NB4 (cell line): ENCODE measurements around the gene FANCC.

Source experiments
- DNase-seq: peaks from one replicate; pipeline ENCODE4 v3.0.0; 2010; ENCODE audit warnings: low read depth
- H3K4me3 ChIP-seq: one replicate; pipeline ENCODE4 v1.5.1; 2011; ENCODE audit warnings: mild to moderate bottlenecking, low read depth, low read length, moderate library complexity
- CTCF ChIP-seq: IDR thresholded peaks from one replicate; pipeline ENCODE4 v1.5.1; 2012; ENCODE audit warnings: low read depth, low read length
- MAX ChIP-seq: IDR thresholded peaks from 2 replicates; pipeline ENCODE4 v1.6.1; 2011; ENCODE audit warnings: low read depth, low read length
- MYC ChIP-seq: IDR thresholded peaks from 2 replicates; pipeline ENCODE4 v1.6.1; 2011; ENCODE audit warnings: low read depth, low read length
- POLR2A ChIP-seq: IDR thresholded peaks from 2 replicates; pipeline ENCODE4 v1.6.1; 2011; ENCODE audit warnings: mild to moderate bottlenecking; ENCODE audit not compliant: insufficient read length; ENCODE audit errors: extremely low read depth

FANCC gene

GRCh38 chr9:95074632-95075031, 242.9 kb downstream of the FANCC start:
- no peak for DNase-seq
- H3K4me3 ChIP-seq, result no peak overlapping the region
- TF ChIP-seq POLR2A (no peak), CTCF (no peak), MAX (no peak), MYC (no peak)

- DNase-seq, result no peak
- TF ChIP-seq MAX (no peak), CTCF (no peak), MYC (no peak), POLR2A (no peak)
- no peak overlapping the region for H3K4me3 ChIP-seq
Observed at GRCh38 chr9:95073918-95074317, 243.6 kb downstream of the FANCC start.

GRCh38 chr9:95073042-95073607, 244.4 kb downstream of the FANCC start:
- TF ChIP-seq CTCF (no peak), MYC (no peak), POLR2A (no peak), MAX (no peak)
- H3K4me3 ChIP-seq, result no peak overlapping the region
- peak; percentile 11 for DNase-seq

GRCh38 chr9:95071925-95072324, 245.6 kb downstream of the FANCC start:
- no peak for TF ChIP-seq POLR2A
- TF ChIP-seq MAX, result no peak
- no peak for TF ChIP-seq CTCF
- TF ChIP-seq MYC, result no peak
- no peak overlapping the region for H3K4me3 ChIP-seq
- DNase-seq, result no peak

- TF ChIP-seq CTCF, result no peak
- no peak for TF ChIP-seq MYC
- TF ChIP-seq MAX, result no peak
- TF ChIP-seq POLR2A, result no peak
- no peak overlapping the region for H3K4me3 ChIP-seq
- DNase-seq, result no peak
Observed at GRCh38 chr9:95071450-95071849, 246.1 kb downstream of the FANCC start.

- no peak for TF ChIP-seq MAX
- no peak for TF ChIP-seq POLR2A
- no peak for TF ChIP-seq MYC
- no peak for TF ChIP-seq CTCF
- no peak overlapping the region for H3K4me3 ChIP-seq
Observed at GRCh38 chr9:95070549-95071021, 246.9 kb downstream of the FANCC start.

More at GRCh38 chr9:95070549-95071021, 246.9 kb downstream of the FANCC start:
- DNase-seq, result no peak
